SK-N-SH treated with all-trans-retinoic acid at 6 μM for 48 hours (cell line): Measurements from ENCODE around the gene HSD17B1.

Experiments
- ATAC-seq: fragments of 200-7000 bp; cut with Tn5 transposase; 3 replicates; pipeline ENCODE4 v1.9.1; 2020; ENCODE audit warnings: mild to moderate bottlenecking, moderate library complexity
- ARNTL ChIP-seq: fragments of 450-650 bp; formaldehyde crosslinking; IDR thresholded peaks from 2 replicates; pipeline ENCODE4 v1.5.0; 2020; ENCODE audit warnings: low read depth, mild to moderate bottlenecking, moderate library complexity, borderline replicate concordance
- BACH2 ChIP-seq: fragments of 250-450 bp; sonication (Bioruptor Pico); IDR thresholded peaks from 2 replicates; pipeline ENCODE4 v1.9.0; 2021; ENCODE audit warnings: mild to moderate bottlenecking, borderline replicate concordance
- CREB5 ChIP-seq: fragments of 250-450 bp; sonication (Bioruptor Pico); IDR thresholded peaks from 2 replicates; pipeline ENCODE4 v1.5.1; 2020; ENCODE audit warnings: low read depth, mild to moderate bottlenecking, moderate library complexity
- CSRNP3 ChIP-seq: fragments of 250-450 bp; sonication (Bioruptor Pico); IDR thresholded peaks from 2 replicates; pipeline ENCODE4 v1.5.1; 2021; ENCODE audit warnings: mild to moderate bottlenecking, moderate library complexity
- ESRRG ChIP-seq: fragments of 250-450 bp; sonication (Bioruptor Pico); IDR thresholded peaks from 2 replicates; pipeline ENCODE4 v1.6.1; 2021; ENCODE audit warnings: mild to moderate bottlenecking
- GLIS3 ChIP-seq: fragments of 250-450 bp; sonication (Bioruptor Pico); IDR thresholded peaks from 2 replicates; pipeline ENCODE4 v1.5.0; 2020; ENCODE audit warnings: mild to moderate bottlenecking, moderate library complexity
- ISL1 ChIP-seq: fragments of 250-450 bp; sonication (Bioruptor Pico); IDR thresholded peaks from 2 replicates; pipeline ENCODE4 v2.1.2; 2022; ENCODE audit warnings: mild to moderate bottlenecking, moderate library complexity
- OSR1 ChIP-seq: fragments of 250-450 bp; sonication (Bioruptor Pico); IDR thresholded peaks from 2 replicates; pipeline ENCODE4 v1.8.0; 2022; ENCODE audit warnings: moderate library complexity, mild to moderate bottlenecking, inconsistent platforms
- POU6F1 ChIP-seq: fragments of 250-450 bp; sonication (Bioruptor Pico); IDR thresholded peaks from 2 replicates; pipeline ENCODE4 v1.8.0; 2021; ENCODE audit warnings: low read depth, mild to moderate bottlenecking, moderate library complexity, borderline replicate concordance
- PPARA ChIP-seq: fragments of 250-450 bp; sonication (Bioruptor Pico); IDR thresholded peaks from 2 replicates; pipeline ENCODE4 v1.5.0; 2020; ENCODE audit warnings: mild to moderate bottlenecking, borderline replicate concordance
- RARB ChIP-seq: fragments of 250-450 bp; sonication (Bioruptor Pico); IDR thresholded peaks from 2 replicates; pipeline ENCODE4 v1.8.0; 2021; ENCODE audit warnings: mild to moderate bottlenecking, moderate library complexity
- SNAI2 ChIP-seq: fragments of 250-450 bp; sonication (Bioruptor Pico); IDR thresholded peaks from 2 replicates; pipeline ENCODE4 v1.5.0; 2020; ENCODE audit warnings: mild to moderate bottlenecking, moderate library complexity
- TOX ChIP-seq: fragments of 250-450 bp; sonication (Bioruptor Pico); IDR thresholded peaks from 2 replicates; pipeline ENCODE4 v1.8.0; 2021; ENCODE audit warnings: mild to moderate bottlenecking, moderate library complexity, borderline replicate concordance
- TSHZ2 ChIP-seq: fragments of 250-450 bp; sonication (Bioruptor Pico); IDR thresholded peaks from 2 replicates; pipeline ENCODE4 v1.5.0; 2020; ENCODE audit warnings: mild to moderate bottlenecking, moderate library complexity
- ZFP3 ChIP-seq: fragments of 250-450 bp; sonication (Bioruptor Pico); IDR thresholded peaks from 2 replicates; pipeline ENCODE4 v1.5.0; 2020; ENCODE audit warnings: mild to moderate bottlenecking, moderate library complexity
- ZFP30 ChIP-seq: fragments of 450-650 bp; formaldehyde crosslinking; IDR thresholded peaks from 2 replicates; pipeline ENCODE4 v1.5.0; 2022; ENCODE audit warnings: mild to moderate bottlenecking, moderate library complexity
- ZNF565 ChIP-seq: fragments of 450-650 bp; formaldehyde crosslinking; conservative IDR thresholded peaks from 2 replicates; pipeline ENCODE4 v1.5.0; 2020; ENCODE audit warnings: low read depth, mild to moderate bottlenecking, moderate library complexity
- ZNF70 ChIP-seq: fragments of 450-650 bp; formaldehyde crosslinking; IDR thresholded peaks from 2 replicates; pipeline ENCODE4 v1.5.0; 2020; ENCODE audit warnings: mild to moderate bottlenecking, moderate library complexity

The HSD17B1 gene

GRCh38 chr17:42577140-42577531, 24.4 kb downstream of the HSD17B1 start (continued):
- no peak for TF ChIP-seq CREB5 (CRISPR knock-in tag)
- no peak for TF ChIP-seq GLIS3
- TF ChIP-seq, all 23 proteins: peak for 0

GRCh38 chr17:42577532-42578281, 25.0 kb downstream of the HSD17B1 start, which contains the start of gene PSMC3IP:
Gene PSMC3IP, minus strand, starts transcription at chr17:42577729. Its CDS starts 43 bp downstream, at chr17:42577686.
- TF ChIP-seq PPARA (CRISPR knock-in tag), result no peak
- TF ChIP-seq, all 23 proteins: peak for 0
- peak; percentile 92 for ATAC-seq

GRCh38 chr17:42578282-42578869, 25.7 kb downstream of the HSD17B1 start:
- peak; percentile 78 for ATAC-seq
- TF ChIP-seq ZFP30 (CRISPR knock-in tag) (no peak), TOX (CRISPR knock-in tag) (no peak), ZNF70 (CRISPR knock-in tag) (no peak), POU6F1 (CRISPR knock-in tag) (no peak), GLIS3 (no peak), RARB (CRISPR knock-in tag) (no peak), ESRRG (CRISPR knock-in tag) (no peak), OSR1 (CRISPR knock-in tag) (no peak), CSRNP3 (CRISPR knock-in tag) (no peak), SNAI2 (CRISPR knock-in tag) (no peak), TSHZ2 (no peak), ZNF565 (CRISPR knock-in tag) (no peak), ISL1 (CRISPR knock-in tag) (no peak), CREB5 (CRISPR knock-in tag) (no peak), PPARA (CRISPR knock-in tag) (no peak), ZFP3 (CRISPR knock-in tag) (no peak), BACH2 (CRISPR knock-in tag) (no peak)

- TF ChIP-seq ZNF70 (CRISPR knock-in tag), result no peak
- no peak for TF ChIP-seq ARNTL
- TF ChIP-seq RARB (CRISPR knock-in tag), result no peak
- TF ChIP-seq ZNF565 (CRISPR knock-in tag), result no peak
- no peak for TF ChIP-seq GLIS3
- TF ChIP-seq, all 23 proteins: peak for 0
- ATAC-seq, result no peak
Observed at GRCh38 chr17:42579794-42580551, 27.2 kb downstream of the HSD17B1 start.
